ENCODE data around the gene RALGAPB. TPM values are rescaled to one million over a fixed set of nuclear protein-coding genes. Genes with fewer than 3 reads are reported as not detected.
A peak's percentile ranks its signal among the peaks of the same experiment; 100 is the strongest.

Gene RALGAPB
- total and polyA plus RNA-seq, 11 donors, result 7.6 to 31.4 (median 26.0) TPM

- peaks cover 0 to 30% (median 22%) of the 10 kb centered on the region in 9 donors for H3K36me3 ChIP-seq
- TF ChIP-seq POLR2A (IDR thresholded peaks at IDR 0.05), result no peak
- no peak for TF ChIP-seq CTCF (IDR thresholded peaks at IDR 0.05)
- H3K27ac ChIP-seq, result peak overlapping the region in 11 of 12 donors; percentile 28 to 87 (median 63)
- H3K27me3 ChIP-seq, result no peaks in the 10 kb centered on the region
- H3K4me1 ChIP-seq, result peaks cover 0 to 13% (median 2%) of the 10 kb centered on the region in 12 donors
- ATAC-seq, result peak in 3 of 4 donors; percentile 49 to 55 (median 54)
- H3K9me3 ChIP-seq, result no peaks in the 10 kb centered on the region
- WGBS, 4 donors, result 78 to 83% (median 81%) methylated on average over 18 to 19 of the region's 19 CpGs
- no peak overlapping the region for H3K4me3 ChIP-seq
- peak in 1 of 5 donors; percentile 51 for DNase-seq
- intact Hi-C loops (cut with DNase I), result no loop called here
These were observed 19.6 kb upstream of the RALGAPB start for GRCh38 chr20:38452880-38453624.

GRCh38 chr20:38453941-38454340 lies 18.7 kb upstream of the RALGAPB start:
- H3K4me1 ChIP-seq, result peaks cover 0 to 12% (median 0%) of the 10 kb centered on the region in 12 donors
- no peaks in the 10 kb centered on the region for H3K9me3 ChIP-seq
- ATAC-seq, result no peak
- intact Hi-C loops (cut with DNase I), result no loop called here
- no peak for DNase-seq
- H3K36me3 ChIP-seq, result peaks cover 0 to 23% (median 17%) of the 10 kb centered on the region in 9 donors
- TF ChIP-seq CTCF (IDR thresholded peaks at IDR 0.05), result no peak
- TF ChIP-seq POLR2A (IDR thresholded peaks at IDR 0.05), result no peak
- H3K27ac ChIP-seq, result peak overlapping the region in 7 of 12 donors; percentile 2 to 87 (median 46)
- H3K27me3 ChIP-seq, result no peaks in the 10 kb centered on the region
- 95 to 100% (median 97%) methylated on average over 2 of the region's 2 CpGs for WGBS, 4 donors
- H3K4me3 ChIP-seq, result no peak overlapping the region

- H3K4me3 ChIP-seq, result no peak overlapping the region
- no peaks in the 10 kb centered on the region for H3K9me3 ChIP-seq
- TF ChIP-seq CTCF (IDR thresholded peaks at IDR 0.05), result no peak
- no peak for TF ChIP-seq POLR2A (IDR thresholded peaks at IDR 0.05)
- peaks cover 0 to 12% (median 0%) of the 10 kb centered on the region in 12 donors for H3K4me1 ChIP-seq
- DNase-seq, result no peak
- intact Hi-C loops (cut with DNase I), result no loop called here
- no peak for ATAC-seq
- H3K27ac ChIP-seq, result peak overlapping the region in 3 of 12 donors; percentile 18 to 87 (median 76)
- peaks cover 0 to 14% (median 10%) of the 10 kb centered on the region in 9 donors for H3K36me3 ChIP-seq
- WGBS, 4 donors, result 94 to 96% (median 94%) methylated on average over 13 of the region's 13 CpGs
- no peaks in the 10 kb centered on the region for H3K27me3 ChIP-seq
These were observed 17.8 kb upstream of the RALGAPB start for GRCh38 chr20:38454556-38455473.

- Histone ChIP-seq H3K9me3 (no peaks in the 10 kb centered on the region), H3K36me3 (no peaks in the 10 kb centered on the region), H3K27me3 (no peaks in the 10 kb centered on the region), H3K4me1 (peaks cover 0 to 3% (median 0%) of the 10 kb centered on the region in 12 donors), H3K4me3 (no peak overlapping the region), H3K27ac (no peak overlapping the region)
- ATAC-seq (no peak), DNase-seq (no peak)
- intact Hi-C loops (cut with DNase I), result no loop called here
- TF ChIP-seq POLR2A (IDR thresholded peaks at IDR 0.05), result no peak
- 92 to 94% (median 94%) methylated on average over 5 of the region's 5 CpGs for WGBS, 4 donors
These were observed 14.3 kb upstream of the RALGAPB start for GRCh38 chr20:38458314-38458713.

Measured in heart left ventricle (tissue), 16 donors.